ENCODE data around the gene SNRNP200. TPM values are rescaled to one million over a fixed set of nuclear protein-coding genes. Genes with fewer than 3 reads are reported as not detected.

SNRNP200 gene
- total RNA-seq, 1 experiment from 2014 or later = 202 TPM

- Histone ChIP-seq H3K4me3 (ENCODE audit: low read depth, low read length, poor library complexity, severe bottlenecking) (no peak overlapping the region), H3K4me1 (ENCODE audit: insufficient read depth, low read length, poor library complexity, severe bottlenecking) (no peaks in the 10 kb centered on the region), H3K27me3 (replicated peaks; ENCODE audit: insufficient read depth, low read depth, low read length, poor library complexity) (no peaks in the 10 kb centered on the region), H3K36me3 (ENCODE audit: insufficient read depth, low read length, poor library complexity, severe bottlenecking) (peaks cover 19% of the 10 kb centered on the region), H3K27ac (ENCODE audit: low read depth, low read length, poor library complexity, severe bottlenecking) (no peak overlapping the region), H3K9me3 (ENCODE audit: low read depth, low read length, poor library complexity, severe bottlenecking) (no peaks in the 10 kb centered on the region)
- no TSS peak for BruUV-seq (replicated peaks)
- intact Hi-C loops (cut with micrococcal nuclease; ENCODE audit: unreplicated experiment) = no loop called here
- TF ChIP-seq CTCF (conservative IDR thresholded peaks at IDR 0.05; ENCODE audit: low read depth, low read length) (no peak), EZH2 (IDR thresholded peaks at IDR 0.05; ENCODE audit: borderline replicate concordance, low read depth, low read length, poor library complexity, severe bottlenecking) (no peak)
- no peak for DNase-seq (ENCODE audit: low spot score)
- POLR2A ChIA-PET (ENCODE audit: low non-redundant PET) = no interaction called here
- CTCF ChIA-PET = no interaction called here
Observed at GRCh38 chr2:96329874-96330273, 24.5 kb upstream of the SNRNP200 start.

GRCh38 chr2:96329456-96329855, 24.1 kb upstream of the SNRNP200 start:
- Histone ChIP-seq H3K36me3 (ENCODE audit: insufficient read depth, low read length, poor library complexity, severe bottlenecking) (peaks cover 19% of the 10 kb centered on the region), H3K27me3 (replicated peaks; ENCODE audit: insufficient read depth, low read depth, low read length, poor library complexity) (no peaks in the 10 kb centered on the region), H3K27ac (ENCODE audit: low read depth, low read length, poor library complexity, severe bottlenecking) (no peak overlapping the region), H3K9me3 (ENCODE audit: low read depth, low read length, poor library complexity, severe bottlenecking) (no peaks in the 10 kb centered on the region), H3K4me1 (ENCODE audit: insufficient read depth, low read length, poor library complexity, severe bottlenecking) (no peaks in the 10 kb centered on the region), H3K4me3 (ENCODE audit: low read depth, low read length, poor library complexity, severe bottlenecking) (no peak overlapping the region)
- intact Hi-C loops (cut with micrococcal nuclease; ENCODE audit: unreplicated experiment) = no loop called here
- BruUV-seq (replicated peaks) = no TSS peak
- TF ChIP-seq CTCF (conservative IDR thresholded peaks at IDR 0.05; ENCODE audit: low read depth, low read length) = no peak
- TF ChIP-seq EZH2 (IDR thresholded peaks at IDR 0.05; ENCODE audit: borderline replicate concordance, low read depth, low read length, poor library complexity, severe bottlenecking) = no peak
- DNase-seq (ENCODE audit: low spot score) = no peak
- POLR2A ChIA-PET (ENCODE audit: low non-redundant PET) = no interaction called here
- CTCF ChIA-PET = no interaction called here

GRCh38 chr2:96326990-96327820, 21.9 kb upstream of the SNRNP200 start:
- H3K27me3 ChIP-seq (replicated peaks; ENCODE audit: insufficient read depth, low read depth, low read length, poor library complexity) = peaks cover 1% of the 10 kb centered on the region
- TSS peak; percentile 31 for BruUV-seq (replicated peaks)
- H3K36me3 ChIP-seq (ENCODE audit: insufficient read depth, low read length, poor library complexity, severe bottlenecking) = peaks cover 19% of the 10 kb centered on the region
- H3K4me1 ChIP-seq (ENCODE audit: insufficient read depth, low read length, poor library complexity, severe bottlenecking) = no peaks in the 10 kb centered on the region
- H3K9me3 ChIP-seq (ENCODE audit: low read depth, low read length, poor library complexity, severe bottlenecking) = no peaks in the 10 kb centered on the region
- CTCF ChIA-PET = no interaction called here
- H3K4me3 ChIP-seq (ENCODE audit: low read depth, low read length, poor library complexity, severe bottlenecking) = no peak overlapping the region
- no peak overlapping the region for H3K27ac ChIP-seq (ENCODE audit: low read depth, low read length, poor library complexity, severe bottlenecking)
- TF ChIP-seq CTCF (conservative IDR thresholded peaks at IDR 0.05; ENCODE audit: low read depth, low read length) (no peak), EZH2 (IDR thresholded peaks at IDR 0.05; ENCODE audit: borderline replicate concordance, low read depth, low read length, poor library complexity, severe bottlenecking) (no peak)
- DNase-seq (ENCODE audit: low spot score) = no peak
- intact Hi-C loops (cut with micrococcal nuclease; ENCODE audit: unreplicated experiment) = no loop called here
- POLR2A ChIA-PET (ENCODE audit: low non-redundant PET) = interaction anchor here (0.5 kb wide), 1 partner anchor 21 kb away, joined by 3 read pairs; no protein-coding TSS in a partner anchor
